Femur (tissue), 1 donor: ENCODE measurements around the gene ZCCHC7.
"Not testable (repeated sequence)": the region's sequence is repeated elsewhere in the genome, so short reads cannot be mapped to it uniquely, and the experiment has no call there.

ENCODE experiments used
- DNase-seq: peaks from one replicate; pipeline ENCODE4 v3.0.0-alpha.2; 2017

Gene ZCCHC7

GRCh38 chr9:37121881-37122280 lies 1.5 kb downstream of the ZCCHC7 start:
- no peak for DNase-seq

- DNase-seq: no peak
Observed at GRCh38 chr9:37126214-37126788, 5.9 kb downstream of the ZCCHC7 start.

GRCh38 chr9:37127018-37127417 lies 6.6 kb downstream of the ZCCHC7 start:
- no peak for DNase-seq

GRCh38 chr9:37128051-37128450 lies 7.7 kb downstream of the ZCCHC7 start:
- DNase-seq: no peak

- no peak for DNase-seq
Observed at GRCh38 chr9:37134166-37134565, 13.8 kb downstream of the ZCCHC7 start.

- DNase-seq: no peak
Observed at GRCh38 chr9:37141015-37141414, 20.6 kb downstream of the ZCCHC7 start.

- no peak for DNase-seq
Observed at GRCh38 chr9:37144762-37145161, 24.4 kb downstream of the ZCCHC7 start.

GRCh38 chr9:37146410-37146809 lies 26.0 kb downstream of the ZCCHC7 start:
- DNase-seq: no peak

GRCh38 chr9:37148181-37148580 lies 27.8 kb downstream of the ZCCHC7 start:
- no peak for DNase-seq

- no peak for DNase-seq
Observed at GRCh38 chr9:37149666-37150308, 29.4 kb downstream of the ZCCHC7 start.

- no peak for DNase-seq
Observed at GRCh38 chr9:37150415-37150814, 30.0 kb downstream of the ZCCHC7 start.

GRCh38 chr9:37151812-37152211 lies 31.4 kb downstream of the ZCCHC7 start:
- no peak for DNase-seq

GRCh38 chr9:37152365-37152764 lies 32.0 kb downstream of the ZCCHC7 start:
- DNase-seq: no peak

- DNase-seq: no peak
Observed at GRCh38 chr9:37155601-37156000, 35.2 kb downstream of the ZCCHC7 start.

GRCh38 chr9:37156205-37156604 lies 35.8 kb downstream of the ZCCHC7 start:
- DNase-seq: no peak

GRCh38 chr9:37156781-37157356 lies 36.5 kb downstream of the ZCCHC7 start:
- DNase-seq: no peak

GRCh38 chr9:37157726-37158377 lies 37.5 kb downstream of the ZCCHC7 start:
- no peak for DNase-seq

GRCh38 chr9:37163299-37163698 lies 42.9 kb downstream of the ZCCHC7 start:
- no peak for DNase-seq

- DNase-seq: not testable (repeated sequence)
Observed at GRCh38 chr9:37164335-37164734, 44.0 kb downstream of the ZCCHC7 start.

GRCh38 chr9:37165644-37166043 lies 45.3 kb downstream of the ZCCHC7 start:
- no peak for DNase-seq

- no peak for DNase-seq
Observed at GRCh38 chr9:37167456-37168047, 47.2 kb downstream of the ZCCHC7 start.

- no peak for DNase-seq
Observed at GRCh38 chr9:37172557-37172956, 52.2 kb downstream of the ZCCHC7 start.

- no peak for DNase-seq
Observed at GRCh38 chr9:37174247-37174646, 53.9 kb downstream of the ZCCHC7 start.

GRCh38 chr9:37178742-37179141 lies 58.4 kb downstream of the ZCCHC7 start:
- no peak for DNase-seq
